Small intestine (tissue), 7 donors: ENCODE data around the gene ALAS1. TPM values are rescaled to one million over a fixed set of nuclear protein-coding genes. Genes with fewer than 3 reads are reported as not detected.

ENCODE experiments used
- DNase-seq, 2 donors: peaks; one replicate each; pipeline versions ENCODE4 v3.0.0 to v3.0.0-alpha.2; 2013
- FAIRE-seq: peaks from 2 replicates; lab custom pipeline; 2012; peaks lifted over from hg19 to GRCh38; lab: Jason Lieb, UNC
- H3K27ac ChIP-seq, 3 donors: one replicate each; pipeline ENCODE4 v1.5.1; 2013; ENCODE audit warnings: low read length in 2 of 3, mild to moderate bottlenecking in 2 of 3, control low read depth in 1 of 3, inconsistent platforms in 1 of 3, low read depth in 1 of 3, moderate library complexity in 1 of 3
- H3K27me3 ChIP-seq, 3 donors: one replicate each; pipeline ENCODE4 v1.6.1; 2013; ENCODE audit warnings: low read length in 3 of 3, inconsistent platforms in 1 of 3; ENCODE audit not compliant: control insufficient read depth in 3 of 3, insufficient read depth in 3 of 3
- H3K36me3 ChIP-seq, 3 donors: one replicate each; pipeline ENCODE4 v1.6.1; 2013; ENCODE audit warnings: low read length in 3 of 3, inconsistent platforms in 1 of 3, low read depth in 1 of 3, mild to moderate bottlenecking in 1 of 3, moderate library complexity in 1 of 3; ENCODE audit not compliant: control insufficient read depth in 3 of 3, insufficient read depth in 2 of 3
- H3K4me1 ChIP-seq, 3 donors: one replicate each; pipeline ENCODE4 v1.6.1; 2013; ENCODE audit warnings: low read length in 2 of 3, inconsistent platforms in 1 of 3, low read depth in 1 of 3, mild to moderate bottlenecking in 1 of 3, moderate library complexity in 1 of 3; ENCODE audit not compliant: control insufficient read depth in 3 of 3, insufficient read depth in 2 of 3
- H3K4me3 ChIP-seq, 3 donors: one replicate each; pipeline ENCODE4 v1.5.1; 2013; ENCODE audit warnings: low read length in 3 of 3, control low read depth in 1 of 3, inconsistent platforms in 1 of 3, low read depth in 1 of 3, mild to moderate bottlenecking in 1 of 3, moderate library complexity in 1 of 3
- H3K9me3 ChIP-seq, 2 donors: one replicate each; pipeline ENCODE4 v1.6.1; 2013; ENCODE audit warnings: low read depth in 1 of 2, low read length in 1 of 2; ENCODE audit not compliant: control insufficient read depth in 2 of 2, insufficient read depth in 1 of 2
- WGBS, 3 donors: extraction: QIAGEN DNeasy Blood & Tissue Kit; methylation state at CpG; one replicate each; pipeline ENCODE4 v1.1.7; 2013; 5-methylcytosine and 5-hydroxymethylcytosine counted together
- polyA plus RNA-seq, 4 donors: library from polyadenylated mRNA; stranded (reverse) in 3 of 4; unstranded in 1 of 4; fragments of 200-250 nt in 3 of 4; fragments of 120-200 nt in 1 of 4; gene quantifications; one replicate each; pipeline versions ENCODE4 v1.2.1 to v1.2.3, GENCODE V29; 2013
- donor health status: healthy with polysubstance abuse.
- donor health status: control.
- donor health status: control.
- donor health status: Bipolar disorder and iron deficiency.
- donor health status: healthy.

Gene ALAS1
- polyA plus RNA-seq, 4 donors = 40.9 to 99.7 (median 65.3) TPM

GRCh38 chr3:52186729-52187128, 11.2 kb upstream of the ALAS1 start:
- Histone ChIP-seq H3K36me3 (no peaks in the 10 kb centered on the region), H3K4me3 (no peak overlapping the region), H3K27ac (no peak overlapping the region), H3K4me1 (peaks cover 0 to 29% (median under 1%) of the 10 kb centered on the region in 3 donors), H3K27me3 (no peaks in the 10 kb centered on the region), H3K9me3 (no peaks in the 10 kb centered on the region)
- FAIRE-seq (no peak), DNase-seq (no peak)
- 95 to 96% (median 96%) methylated on average over 9 of the region's 9 CpGs for WGBS, 3 donors

GRCh38 chr3:52188556-52188955, 9.4 kb upstream of the ALAS1 start:
- Histone ChIP-seq H3K4me3 (no peak overlapping the region), H3K27ac (peak overlapping the region in 1 of 3 donors; percentile 68), H3K4me1 (peaks cover 0 to 28% (median 0%) of the 10 kb centered on the region in 3 donors), H3K9me3 (no peaks in the 10 kb centered on the region), H3K36me3 (no peaks in the 10 kb centered on the region), H3K27me3 (no peaks in the 10 kb centered on the region)
- 56 to 73% (median 67%) methylated on average over 1 of the region's 1 CpG for WGBS, 3 donors
- FAIRE-seq (no peak), DNase-seq (peak in 1 of 2 donors; percentile 52)

- Histone ChIP-seq H3K4me1 (peaks cover 0 to 26% (median 3%) of the 10 kb centered on the region in 3 donors), H3K27me3 (no peaks in the 10 kb centered on the region), H3K36me3 (no peaks in the 10 kb centered on the region), H3K9me3 (no peaks in the 10 kb centered on the region), H3K27ac (peak overlapping the region in 1 of 3 donors; percentile 58), H3K4me3 (no peak overlapping the region)
- no peak for DNase-seq
- no peak for FAIRE-seq
- WGBS, 3 donors = 69 to 89% (median 85%) methylated on average over 9 of the region's 9 CpGs
These were observed 7.5 kb upstream of the ALAS1 start for GRCh38 chr3:52190294-52191074.

GRCh38 chr3:52191663-52192062, 6.3 kb upstream of the ALAS1 start:
- no peak overlapping the region for H3K27ac ChIP-seq
- H3K4me3 ChIP-seq = no peak overlapping the region
- peaks cover 2 to 38% (median 4%) of the 10 kb centered on the region in 3 donors for H3K4me1 ChIP-seq
- H3K36me3 ChIP-seq = no peaks in the 10 kb centered on the region
- 85 to 92% (median 91%) methylated on average over 4 of the region's 4 CpGs for WGBS, 3 donors
- no peaks in the 10 kb centered on the region for H3K9me3 ChIP-seq
- FAIRE-seq (no peak), DNase-seq (no peak)
- no peaks in the 10 kb centered on the region for H3K27me3 ChIP-seq

- no peaks in the 10 kb centered on the region for H3K9me3 ChIP-seq
- no peak overlapping the region for H3K27ac ChIP-seq
- FAIRE-seq (no peak), DNase-seq (peak in 1 of 2 donors; percentile 72)
- no peak overlapping the region for H3K4me3 ChIP-seq
- no peaks in the 10 kb centered on the region for H3K27me3 ChIP-seq
- H3K4me1 ChIP-seq = peaks cover 4 to 47% (median 6%) of the 10 kb centered on the region in 3 donors
- WGBS, 3 donors = 55 to 75% (median 65%) methylated on average over 18 of the region's 18 CpGs
- H3K36me3 ChIP-seq = no peaks in the 10 kb centered on the region
These were observed 4.9 kb upstream of the ALAS1 start for GRCh38 chr3:52193065-52193464.

- no peak for FAIRE-seq
These were observed 3.3 kb upstream of the ALAS1 start for GRCh38 chr3:52194485-52195290.

GRCh38 chr3:52195291-52195597, 2.7 kb upstream of the ALAS1 start:
- no peaks in the 10 kb centered on the region for H3K9me3 ChIP-seq
- FAIRE-seq = no peak
- no peak for DNase-seq
- no peaks in the 10 kb centered on the region for H3K27me3 ChIP-seq
- peaks cover 0 to 7% (median 0%) of the 10 kb centered on the region in 3 donors for H3K36me3 ChIP-seq
- no peak overlapping the region for H3K4me3 ChIP-seq
- H3K4me1 ChIP-seq = peaks cover 7 to 37% (median 12%) of the 10 kb centered on the region in 3 donors
- peak overlapping the region in 2 of 3 donors; percentile 87 to 95 for H3K27ac ChIP-seq
- 90 to 100% (median 94%) methylated on average over 3 of the region's 3 CpGs for WGBS, 3 donors

More at GRCh38 chr3:52194485-52195290, 3.3 kb upstream of the ALAS1 start:
- Histone ChIP-seq H3K9me3 (no peaks in the 10 kb centered on the region), H3K4me3 (no peak overlapping the region), H3K36me3 (peaks cover 0 to 5% (median 0%) of the 10 kb centered on the region in 3 donors), H3K4me1 (peaks cover 7 to 40% (median 12%) of the 10 kb centered on the region in 3 donors), H3K27me3 (no peaks in the 10 kb centered on the region), H3K27ac (no peak overlapping the region)
- DNase-seq = no peak
- WGBS, 3 donors = 80 to 93% (median 90%) methylated on average over 14 of the region's 14 CpGs

- peaks cover 0 to 10% (median 0%) of the 10 kb centered on the region in 3 donors for H3K36me3 ChIP-seq
- FAIRE-seq = no peak
- peak overlapping the region; percentile 87 to 95 (median 88) for H3K27ac ChIP-seq
- H3K4me1 ChIP-seq = peaks cover 7 to 37% (median 12%) of the 10 kb centered on the region in 3 donors
- no peaks in the 10 kb centered on the region for H3K9me3 ChIP-seq
- DNase-seq = peak; percentile 20 to 40
- no peak overlapping the region for H3K4me3 ChIP-seq
- WGBS, 3 donors = 58 to 71% (median 70%) methylated on average over 10 of the region's 10 CpGs
- H3K27me3 ChIP-seq = no peaks in the 10 kb centered on the region
These were observed 2.1 kb upstream of the ALAS1 start for GRCh38 chr3:52195823-52196331.
